ENCODE results near the gene GLIS1. TPM values are rescaled to one million over a fixed set of nuclear protein-coding genes. Genes with fewer than 3 reads are reported as not detected.
"Not testable (repeated sequence)": the region's sequence is repeated elsewhere in the genome, so short reads cannot be mapped to it uniquely, and the experiment has no call there.

Gene GLIS1
- total RNA-seq, 4 donors from 2014 or later, result 0.63 to 2.4 (median 1.0) TPM

DNA sequence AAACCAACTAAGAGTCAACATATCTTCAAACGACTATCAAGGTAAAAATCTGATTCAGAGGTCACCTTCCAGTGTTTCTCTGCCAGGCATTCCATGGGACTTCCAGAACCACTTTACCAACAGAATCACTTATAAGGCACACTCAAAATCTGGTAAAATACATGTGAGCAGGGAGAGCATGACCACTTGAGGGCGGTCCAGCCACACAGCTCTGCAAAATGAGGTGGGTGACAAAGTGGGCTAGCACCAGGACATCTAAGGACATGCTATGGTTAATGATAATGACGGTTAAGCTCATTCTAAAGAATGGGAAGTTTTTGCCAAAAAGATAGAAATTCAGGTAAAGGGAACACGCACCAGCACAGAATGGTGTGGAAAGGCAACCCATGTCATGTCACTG lies 24.5 kb upstream of the GLIS1 start:
- WGBS, 2 donors, result 89 to 96% methylated on average over 4 of the region's 4 CpGs
- DNase-seq (ENCODE audit: low spot score in 2 of 2), result no peak
- intact Hi-C loops (cut with DNase I; ENCODE audit: low total_unique reads), result no loop called here
- H3K4me3 ChIP-seq (ENCODE audit: low read depth, poor library complexity, severe bottlenecking), result no peak overlapping the region
- no peak for TF ChIP-seq POLR2A (IDR thresholded peaks at IDR 0.05)

DNA sequence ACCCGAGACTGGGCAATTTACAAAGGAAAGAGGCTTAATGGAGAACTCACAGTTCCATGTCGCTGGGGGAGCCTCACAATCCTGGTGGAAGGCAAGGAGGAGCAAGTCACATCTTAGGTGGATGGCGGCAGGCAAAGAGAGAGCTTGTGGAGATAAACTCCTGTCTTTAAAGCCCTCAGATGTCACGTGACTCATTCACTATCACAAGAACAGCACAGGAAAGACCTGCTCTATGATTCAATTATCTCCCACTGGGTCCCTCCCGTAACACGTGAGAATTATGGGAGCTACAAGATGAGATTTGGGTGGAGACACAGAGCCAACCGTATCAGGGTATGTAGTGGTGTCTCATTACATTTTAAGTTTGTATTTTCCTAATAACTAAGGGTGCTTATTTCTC lies 21.5 kb upstream of the GLIS1 start:
- DNase-seq (ENCODE audit: low spot score in 2 of 2); H3K4me3 ChIP-seq (ENCODE audit: low read depth, poor library complexity, severe bottlenecking); intact Hi-C loops (cut with DNase I; ENCODE audit: low total_unique reads): not testable (repeated sequence)
- WGBS, 2 donors, result 81 to 84% methylated on average over 7 of the region's 7 CpGs

DNA sequence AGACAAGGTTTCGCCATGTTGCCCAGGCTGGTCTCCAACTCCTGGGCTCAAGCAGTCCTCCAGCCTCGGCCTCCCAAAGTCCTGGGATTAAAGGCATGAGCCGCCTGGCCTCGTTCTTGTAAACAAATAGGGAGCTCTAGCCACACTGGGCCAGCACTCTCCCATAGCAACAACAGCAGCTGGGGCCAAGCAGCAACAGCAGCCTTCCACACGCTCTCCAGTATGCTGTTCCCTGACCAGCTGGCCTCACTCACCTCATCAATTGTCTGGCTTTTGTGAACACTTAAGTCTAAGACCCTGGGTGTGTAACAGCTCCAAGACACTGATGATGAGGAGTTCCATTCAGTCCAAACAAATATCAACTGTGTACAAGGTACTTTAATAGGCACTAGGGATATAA lies 16.9 kb upstream of the GLIS1 start:
- no peak for DNase-seq (ENCODE audit: low spot score in 2 of 2)
- 80 to 91% methylated on average over 5 of the region's 5 CpGs for WGBS, 2 donors
- TF ChIP-seq, protein P1, sequence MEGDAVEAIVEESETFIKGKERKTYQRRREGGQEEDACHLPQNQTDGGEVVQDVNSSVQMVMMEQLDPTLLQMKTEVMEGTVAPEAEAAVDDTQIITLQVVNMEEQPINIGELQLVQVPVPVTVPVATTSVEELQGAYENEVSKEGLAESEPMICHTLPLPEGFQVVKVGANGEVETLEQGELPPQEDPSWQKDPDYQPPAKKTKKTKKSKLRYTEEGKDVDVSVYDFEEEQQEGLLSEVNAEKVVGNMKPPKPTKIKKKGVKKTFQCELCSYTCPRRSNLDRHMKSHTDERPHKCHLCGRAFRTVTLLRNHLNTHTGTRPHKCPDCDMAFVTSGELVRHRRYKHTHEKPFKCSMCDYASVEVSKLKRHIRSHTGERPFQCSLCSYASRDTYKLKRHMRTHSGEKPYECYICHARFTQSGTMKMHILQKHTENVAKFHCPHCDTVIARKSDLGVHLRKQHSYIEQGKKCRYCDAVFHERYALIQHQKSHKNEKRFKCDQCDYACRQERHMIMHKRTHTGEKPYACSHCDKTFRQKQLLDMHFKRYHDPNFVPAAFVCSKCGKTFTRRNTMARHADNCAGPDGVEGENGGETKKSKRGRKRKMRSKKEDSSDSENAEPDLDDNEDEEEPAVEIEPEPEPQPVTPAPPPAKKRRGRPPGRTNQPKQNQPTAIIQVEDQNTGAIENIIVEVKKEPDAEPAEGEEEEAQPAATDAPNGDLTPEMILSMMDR (IDR thresholded peaks at IDR 0.05), result no peak
- intact Hi-C loops (cut with DNase I; ENCODE audit: low total_unique reads), result loop anchor here (2.0 kb wide), 1 partner anchor 271 kb away; no protein-coding TSS in a partner anchor
- H3K4me3 ChIP-seq (ENCODE audit: low read depth, poor library complexity, severe bottlenecking), result no peak overlapping the region

DNA sequence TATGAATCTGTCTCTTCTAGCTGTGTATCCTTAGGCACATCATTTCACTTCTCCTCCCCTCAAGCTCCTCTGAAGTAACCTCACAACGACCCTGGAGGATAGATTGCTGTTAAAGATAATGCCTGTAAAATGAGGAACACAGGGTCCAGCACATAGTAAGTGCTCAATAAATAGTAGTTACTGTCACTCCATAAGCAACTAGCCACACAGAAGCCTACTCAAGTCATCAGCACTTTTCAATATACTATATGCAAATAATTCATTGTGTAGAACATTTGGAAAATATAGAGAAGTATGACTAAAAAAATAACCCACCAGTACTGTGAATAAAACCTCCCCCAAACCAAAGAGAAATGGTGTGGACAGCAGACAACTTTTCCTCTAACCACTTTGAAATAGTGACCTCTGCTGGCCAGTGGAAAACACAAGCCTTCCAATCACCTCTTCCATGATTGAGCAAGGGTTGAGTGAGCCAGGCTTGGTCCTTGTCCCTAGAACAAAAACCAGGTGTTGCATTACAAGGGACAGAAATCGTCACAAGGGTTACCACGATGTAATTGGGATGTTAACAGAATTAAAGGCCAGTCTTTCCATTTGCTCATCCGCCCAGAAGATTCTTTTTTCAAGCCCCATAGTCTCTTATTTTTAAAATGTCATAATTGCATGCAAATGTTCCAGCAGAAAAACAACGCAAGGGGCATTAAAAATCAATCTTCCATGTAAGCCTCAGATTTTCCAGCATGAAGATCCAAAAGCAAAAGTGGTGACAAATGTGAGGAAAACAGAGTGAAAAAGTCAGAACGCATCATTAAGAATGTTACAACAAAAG lies 15.7 kb upstream of the GLIS1 start:
- TF ChIP-seq POLR2A (IDR thresholded peaks at IDR 0.05), result no peak
- no peak overlapping the region for H3K4me3 ChIP-seq (ENCODE audit: low read depth, poor library complexity, severe bottlenecking)
- intact Hi-C loops (cut with DNase I; ENCODE audit: low total_unique reads), result loop anchor here (2.0 kb wide), 1 partner anchor 270 kb away; no protein-coding TSS in a partner anchor
- DNase-seq (ENCODE audit: low spot score in 2 of 2), result peak in 1 of 2 donors; percentile 55
- WGBS, 2 donors, result 43 to 48% methylated on average over 6 of the region's 6 CpGs

DNA sequence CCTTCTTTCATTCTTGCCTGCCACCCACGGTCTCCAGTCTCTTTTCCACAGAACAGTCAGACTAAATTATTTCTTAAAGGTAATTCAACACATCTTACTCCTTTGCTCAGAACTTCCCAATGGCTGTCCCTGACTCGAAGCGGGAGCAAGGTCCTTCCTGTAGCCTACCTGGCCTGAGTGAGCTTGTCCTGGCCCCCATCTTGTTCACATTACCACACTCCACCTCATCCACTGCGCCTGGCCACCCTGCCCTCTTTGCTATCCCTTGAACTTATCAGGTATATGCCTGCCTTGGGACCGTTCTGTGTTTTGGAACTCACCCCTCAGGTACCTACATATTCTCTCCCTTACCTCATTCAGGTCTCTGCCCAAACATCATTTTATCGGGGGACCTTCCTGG lies 13.3 kb upstream of the GLIS1 start:
- intact Hi-C loops (cut with DNase I; ENCODE audit: low total_unique reads), result no loop called here
- no peak for TF ChIP-seq POLR2A (IDR thresholded peaks at IDR 0.05)
- no peak for DNase-seq (ENCODE audit: low spot score in 2 of 2)
- WGBS, 2 donors, result 92 to 97% methylated on average over 6 of the region's 6 CpGs
- H3K4me3 ChIP-seq (ENCODE audit: low read depth, poor library complexity, severe bottlenecking), result no peak overlapping the region

DNA sequence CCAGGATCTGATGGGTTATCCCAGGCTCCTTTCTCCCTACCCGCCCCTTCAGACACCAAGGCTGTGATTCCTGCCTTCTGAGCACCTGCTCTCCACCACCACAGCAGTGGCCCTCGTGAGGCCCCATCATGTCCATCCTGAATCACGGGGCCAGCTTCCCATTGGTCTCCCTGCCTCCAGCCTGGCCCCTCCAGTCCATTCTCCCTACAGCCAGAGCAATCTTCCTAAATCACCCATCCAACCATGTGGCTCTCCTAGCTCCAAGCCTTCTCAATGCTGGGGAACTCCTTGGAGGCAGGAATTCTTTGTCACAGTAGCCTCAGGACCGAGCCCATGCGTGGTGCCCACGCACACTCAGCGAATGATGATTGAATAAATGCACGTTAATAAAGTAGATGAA lies 8.9 kb upstream of the GLIS1 start:
- TF ChIP-seq, protein P1 (IDR thresholded peaks at IDR 0.05), result no peak
- no peak for TF ChIP-seq POLR2A (IDR thresholded peaks at IDR 0.05)
- 90 to 94% methylated on average over 8 of the region's 8 CpGs for WGBS, 2 donors
- intact Hi-C loops (cut with DNase I; ENCODE audit: low total_unique reads), result no loop called here
- H3K4me3 ChIP-seq (ENCODE audit: low read depth, poor library complexity, severe bottlenecking), result no peak overlapping the region
- DNase-seq (ENCODE audit: low spot score in 2 of 2), result no peak

DNA sequence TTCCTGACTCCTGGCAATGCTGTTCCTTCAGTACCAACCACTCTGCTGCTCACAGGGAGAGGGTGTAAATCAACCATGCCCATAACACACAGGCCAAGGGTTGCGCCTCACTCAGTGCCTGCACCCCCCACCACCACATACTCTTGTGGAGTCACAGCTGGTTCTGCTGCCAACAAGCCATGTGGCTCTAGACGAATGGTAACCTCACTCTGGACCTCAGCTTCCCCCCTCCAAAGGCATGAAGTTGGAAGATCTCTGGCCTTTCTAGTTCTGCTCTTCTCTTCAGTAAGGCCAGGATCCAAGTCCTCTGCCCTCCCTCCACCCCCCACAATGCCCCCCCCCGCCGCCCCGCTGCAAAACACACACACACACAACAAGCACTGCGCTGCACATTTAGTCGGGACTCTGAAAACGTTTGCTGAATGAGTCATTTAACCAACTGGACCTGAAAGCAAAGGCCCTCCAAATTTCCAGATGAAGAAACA lies 1.7 kb upstream of the GLIS1 start:
- intact Hi-C loops (cut with DNase I; ENCODE audit: low total_unique reads), result no loop called here
- TF ChIP-seq, protein P1 (IDR thresholded peaks at IDR 0.05), result no peak
- no peak for TF ChIP-seq POLR2A (IDR thresholded peaks at IDR 0.05)
- 71 to 79% methylated on average over 8 of the region's 8 CpGs for WGBS, 2 donors
- H3K4me3 ChIP-seq (ENCODE audit: low read depth, poor library complexity, severe bottlenecking), result no peak overlapping the region
- no peak for DNase-seq (ENCODE audit: low spot score in 2 of 2)

Measured in lower leg skin (tissue), 4 donors.